HG03108 (cell line): ENCODE results near the gene DDX18.
"Not testable (repeated sequence)": the region's sequence is repeated elsewhere in the genome, so short reads cannot be mapped to it uniquely, and the experiment has no call there.

Experiments used
- ATAC-seq: cut with Tn5 transposase; IDR thresholded peaks from one replicate; pipeline ENCODE4 v1.9.1; 2021; ENCODE audit warnings: moderate library complexity; ENCODE audit not compliant: unreplicated experiment

The DDX18 gene

GRCh38 chr2:117814417-117815264 lies at the start of gene DDX18:
DDX18 (plus strand) TSS chr2:117814691; CDS start chr2:117814778, 87 bp downstream.
- peak; percentile 94 for ATAC-seq

- no peak for ATAC-seq
Observed at GRCh38 chr2:117770730-117771129, 43.8 kb upstream of the DDX18 start.

- ATAC-seq = no peak
Observed at GRCh38 chr2:117771969-117772630, 42.4 kb upstream of the DDX18 start.

- ATAC-seq = no peak
Observed at GRCh38 chr2:117774716-117775115, 39.8 kb upstream of the DDX18 start.

GRCh38 chr2:117775703-117776219 lies 38.7 kb upstream of the DDX18 start:
- ATAC-seq = no peak

GRCh38 chr2:117776888-117777287 lies 37.6 kb upstream of the DDX18 start:
- no peak for ATAC-seq

- ATAC-seq = no peak
Observed at GRCh38 chr2:117785740-117786139, 28.8 kb upstream of the DDX18 start.

GRCh38 chr2:117786520-117786919 lies 28.0 kb upstream of the DDX18 start:
- ATAC-seq = no peak

GRCh38 chr2:117789505-117789904 lies 25.0 kb upstream of the DDX18 start:
- no peak for ATAC-seq

GRCh38 chr2:117794668-117795067 lies 19.8 kb upstream of the DDX18 start:
- ATAC-seq = no peak

- ATAC-seq = no peak
Observed at GRCh38 chr2:117801826-117802225, 12.7 kb upstream of the DDX18 start.

- not testable (repeated sequence) for ATAC-seq
Observed at GRCh38 chr2:117803644-117804325, 10.7 kb upstream of the DDX18 start.

GRCh38 chr2:117812443-117812842 lies 2.0 kb upstream of the DDX18 start:
- no peak for ATAC-seq

GRCh38 chr2:117815946-117816345 lies 1.5 kb downstream of the DDX18 start:
- no peak for ATAC-seq

- no peak for ATAC-seq
Observed at GRCh38 chr2:117818921-117819320, 4.4 kb downstream of the DDX18 start.

- no peak for ATAC-seq
Observed at GRCh38 chr2:117820444-117820843, 6.0 kb downstream of the DDX18 start.

GRCh38 chr2:117825437-117825836 lies 10.9 kb downstream of the DDX18 start:
- no peak for ATAC-seq

- ATAC-seq = not testable (repeated sequence)
Observed at GRCh38 chr2:117827464-117827863, 13.0 kb downstream of the DDX18 start.

GRCh38 chr2:117828870-117829269 lies 14.4 kb downstream of the DDX18 start:
- ATAC-seq = no peak

GRCh38 chr2:117832332-117832731 lies 17.8 kb downstream of the DDX18 start:
- ATAC-seq = no peak

GRCh38 chr2:117832905-117833613 lies 18.6 kb downstream of the DDX18 start:
- ATAC-seq = no peak
